HG03175 (cell line): ENCODE measurements around the gene IGFBP6.

Source experiments
- ATAC-seq: cut with Tn5 transposase; IDR thresholded peaks from one replicate; pipeline ENCODE4 v1.9.1; 2021; ENCODE audit warnings: mild to moderate bottlenecking, moderate library complexity; ENCODE audit not compliant: unreplicated experiment

IGFBP6 gene

GRCh38 chr12:53097564-53098353, at the start of gene IGFBP6:
TSS of gene IGFBP6 (plus strand) at chr12:53097667. CDS start at chr12:53097718, 51 bp downstream.
- ATAC-seq, result peak; percentile 54

DNA sequence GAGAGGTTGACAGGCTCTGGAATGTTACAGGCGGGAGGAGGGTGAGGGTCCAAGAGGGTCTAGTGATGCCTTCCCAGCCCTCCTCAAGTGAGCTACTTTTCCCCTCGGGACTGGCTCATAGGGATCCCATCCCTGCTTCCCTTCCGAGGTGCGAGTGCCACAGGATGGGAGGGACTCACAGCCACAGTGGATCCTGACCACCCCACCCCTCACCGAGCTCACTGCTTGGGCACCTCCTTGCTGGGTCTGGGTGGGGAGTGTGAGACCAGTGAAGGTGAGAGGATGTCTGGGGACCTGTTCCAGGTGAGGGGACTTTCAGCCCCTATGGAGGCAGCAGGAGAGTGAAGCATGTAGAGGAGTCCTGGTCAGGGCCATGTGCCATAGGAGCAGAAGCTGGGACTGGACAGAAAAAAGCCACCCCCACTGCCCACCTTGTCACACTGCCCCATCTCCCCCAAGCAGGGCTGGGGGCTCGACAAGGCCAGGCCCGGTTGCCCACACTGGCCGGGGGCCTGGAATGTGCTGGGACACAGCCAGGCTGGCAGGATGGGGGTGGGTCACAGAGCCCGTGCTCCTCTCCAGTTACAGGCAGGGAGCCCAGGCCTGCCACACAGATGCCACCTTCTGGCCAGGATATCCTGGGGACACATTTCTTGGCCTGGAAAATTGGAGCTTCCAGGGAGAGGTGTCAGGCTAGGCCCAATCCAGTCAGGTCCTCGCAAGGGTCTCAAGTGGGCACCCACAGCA, 49.3 kb upstream of the IGFBP6 start:
- no peak for ATAC-seq

DNA sequence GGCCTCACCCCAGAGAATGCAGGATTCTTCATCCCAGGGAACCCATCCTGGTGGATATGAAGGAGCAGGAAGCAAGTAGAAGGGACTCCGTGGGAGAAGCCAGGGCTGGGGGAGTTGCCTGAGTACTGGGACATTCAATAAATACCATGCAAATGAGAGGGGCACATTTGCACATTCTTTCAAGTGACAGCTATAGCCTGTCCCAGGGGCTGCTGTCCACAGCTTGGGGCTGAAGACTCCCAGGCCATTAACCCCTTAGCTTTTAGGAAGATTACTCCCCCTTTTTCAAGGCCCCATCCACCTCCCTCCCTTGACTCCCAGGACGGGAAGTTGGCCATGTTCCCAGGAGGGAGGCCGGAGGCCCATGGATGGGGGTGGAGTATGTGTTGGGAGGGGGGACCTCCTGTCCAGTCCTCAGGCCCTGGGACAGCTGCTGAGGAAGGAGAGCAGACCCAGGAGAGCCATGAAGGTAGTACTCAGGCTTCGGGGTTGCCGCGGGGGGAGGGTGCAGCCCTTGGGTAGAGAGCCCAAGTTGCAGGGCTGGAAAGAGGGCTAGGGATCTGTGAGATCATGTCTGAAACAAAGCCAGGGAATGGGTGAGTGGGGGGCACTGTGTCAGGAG, 48.6 kb upstream of the IGFBP6 start:
- no peak for ATAC-seq

- no peak for ATAC-seq
These were observed 47.7 kb upstream of the IGFBP6 start, which contains the start of gene TNS2 for GRCh38 chr12:53049571-53050318. TSS of gene TNS2 (plus strand) at chr12:53050065. CDS start at chr12:53050186, 121 bp downstream.

- ATAC-seq, result no peak
These were observed 46.9 kb upstream of the IGFBP6 start for GRCh38 chr12:53050426-53051057.

GRCh38 chr12:53051058-53051880, 46.2 kb upstream of the IGFBP6 start:
- no peak for ATAC-seq

DNA sequence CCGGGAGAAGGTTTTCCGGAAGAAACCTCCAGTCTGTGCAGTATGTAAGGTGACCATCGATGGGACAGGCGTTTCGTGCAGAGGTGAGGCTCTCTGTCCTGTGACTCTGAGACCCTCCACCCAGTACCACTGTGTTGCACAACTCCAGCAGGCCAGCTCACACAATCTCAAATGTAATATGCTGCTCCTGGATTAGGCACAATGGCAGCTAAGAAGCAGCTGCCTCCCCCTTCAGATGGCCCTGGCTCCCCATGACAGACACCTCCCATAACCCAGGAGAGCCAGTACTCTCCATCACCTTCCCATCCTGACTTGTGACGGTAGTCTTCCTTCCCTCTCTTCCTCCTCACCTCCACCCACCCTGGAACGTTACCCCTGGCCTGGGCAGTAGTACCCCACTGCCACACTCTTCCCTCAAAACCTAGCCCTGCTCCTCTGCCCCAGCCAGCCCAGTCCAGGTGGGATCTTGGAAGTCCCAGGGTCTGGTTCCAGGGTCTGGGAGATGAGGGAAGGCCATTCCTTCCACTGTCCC, 45.5 kb upstream of the IGFBP6 start:
- ATAC-seq, result no peak

DNA sequence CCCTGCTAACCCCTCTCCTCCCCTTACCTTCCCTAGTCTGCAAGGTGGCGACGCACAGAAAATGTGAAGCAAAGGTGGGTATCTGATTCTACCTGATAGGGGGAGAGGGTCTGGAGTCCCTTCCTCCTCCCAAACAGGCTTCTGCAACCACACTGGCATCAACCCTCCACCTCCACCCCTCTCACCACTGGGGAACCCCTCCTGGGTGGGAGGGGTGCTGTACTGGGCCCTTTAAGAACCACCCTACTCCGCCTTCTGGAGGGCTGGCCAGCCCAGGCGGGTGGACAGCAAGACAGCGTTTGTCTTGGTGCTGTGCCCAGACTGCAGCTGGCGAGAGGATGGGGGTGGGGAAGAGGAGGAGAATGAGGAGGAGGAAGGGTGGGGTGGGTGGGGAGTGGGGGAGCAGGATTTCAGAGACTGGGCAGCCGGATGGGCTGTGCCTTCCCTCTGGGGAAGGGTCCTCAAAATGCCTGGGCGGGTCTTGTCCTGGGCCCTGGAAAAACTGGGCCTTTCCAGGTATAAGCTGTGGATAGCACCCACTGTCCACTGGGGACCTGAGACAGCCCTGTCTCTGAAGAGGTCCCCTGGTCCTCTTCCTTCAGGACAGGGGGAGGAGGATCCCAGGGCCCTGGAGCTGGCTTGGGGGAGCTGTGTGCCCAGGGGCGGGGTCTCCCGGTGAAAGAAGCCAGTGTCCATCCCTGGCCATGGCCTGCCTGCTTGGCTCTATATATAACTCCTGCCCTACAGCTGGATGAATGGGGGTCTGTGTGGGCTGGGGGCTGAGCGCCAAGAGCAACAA, 44.8 kb upstream of the IGFBP6 start:
- no peak for ATAC-seq

DNA sequence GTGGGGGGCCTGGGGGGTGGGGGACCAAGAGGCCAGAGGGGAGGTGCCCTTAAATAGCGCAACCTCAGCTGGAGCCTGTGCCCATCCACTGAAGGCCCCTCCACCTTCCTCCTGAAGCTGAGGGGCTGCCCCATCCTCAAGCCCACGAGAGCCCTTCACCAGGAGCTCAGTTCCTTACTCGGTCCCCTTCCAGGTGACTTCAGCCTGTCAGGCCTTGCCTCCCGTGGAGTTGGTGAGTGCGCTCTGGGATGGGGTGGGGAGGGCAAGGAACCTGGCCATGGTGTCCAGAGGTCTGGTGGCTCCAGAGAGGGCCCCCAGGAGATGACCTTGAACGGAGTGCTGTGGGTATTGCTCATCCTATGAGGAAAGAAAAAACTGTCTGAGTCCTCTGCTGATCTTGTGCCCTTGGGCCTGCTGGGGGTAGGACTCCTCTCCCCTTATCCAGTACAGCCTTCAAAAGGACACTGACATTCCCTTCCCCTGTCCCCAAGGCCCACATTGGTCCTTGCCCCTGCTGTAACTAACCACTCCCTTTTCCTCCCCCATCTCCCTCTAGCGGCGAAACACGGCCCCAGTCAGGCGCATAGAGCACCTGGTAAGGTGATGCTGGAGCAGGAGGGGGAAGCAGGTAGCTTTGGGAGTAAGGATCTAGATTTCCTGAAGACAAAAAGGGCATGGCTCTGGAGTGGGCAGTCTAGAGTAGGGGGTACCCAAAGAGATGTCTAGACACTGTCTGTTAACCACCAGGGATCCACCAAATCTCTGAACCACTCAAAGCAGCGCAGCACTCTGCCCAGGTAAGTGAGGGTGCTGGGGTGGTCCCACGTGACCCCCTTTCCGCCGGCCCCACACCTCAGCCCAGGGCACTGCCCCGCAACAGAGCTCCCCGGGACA, 44.0 kb upstream of the IGFBP6 start:
- peak; percentile 0 for ATAC-seq

DNA sequence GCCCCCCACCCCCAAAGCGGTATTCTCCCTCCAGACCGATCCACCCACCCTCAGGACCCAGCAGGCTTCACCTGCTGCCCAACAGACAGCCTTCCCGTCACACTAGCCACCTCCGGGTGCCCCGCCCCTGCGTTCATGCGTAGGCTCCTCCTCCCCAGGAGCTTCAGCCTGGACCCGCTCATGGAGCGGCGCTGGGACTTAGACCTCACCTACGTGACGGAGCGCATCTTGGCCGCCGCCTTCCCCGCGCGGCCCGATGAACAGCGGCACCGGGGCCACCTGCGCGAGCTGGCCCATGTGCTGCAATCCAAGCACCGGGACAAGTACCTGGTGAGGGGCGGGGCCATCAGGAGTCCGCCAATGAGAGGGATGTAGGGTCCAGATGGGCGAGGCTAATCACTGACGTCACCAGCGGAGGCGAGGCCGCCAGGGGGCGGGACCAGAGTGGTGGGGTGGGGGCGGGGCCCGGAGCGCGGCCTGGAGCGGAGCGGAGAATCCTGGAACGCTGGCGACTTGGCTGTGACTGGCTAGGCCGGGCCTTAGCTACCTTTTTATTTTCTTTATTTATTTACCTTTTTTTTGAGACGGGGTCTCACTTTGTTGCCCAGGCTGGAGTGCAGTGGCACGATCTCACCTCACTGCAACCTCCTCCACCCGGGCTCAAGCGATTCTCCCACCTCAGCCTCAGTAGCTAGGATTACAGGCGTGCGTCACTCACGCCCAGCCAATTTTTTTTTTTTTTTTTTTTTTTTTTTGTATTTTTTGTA, 43.2 kb upstream of the IGFBP6 start:
- peak; percentile 88 for ATAC-seq

- no peak for ATAC-seq
These were observed 41.8 kb upstream of the IGFBP6 start for GRCh38 chr12:53055471-53056266.

GRCh38 chr12:53056296-53056695, 41.2 kb upstream of the IGFBP6 start:
- no peak for ATAC-seq

DNA sequence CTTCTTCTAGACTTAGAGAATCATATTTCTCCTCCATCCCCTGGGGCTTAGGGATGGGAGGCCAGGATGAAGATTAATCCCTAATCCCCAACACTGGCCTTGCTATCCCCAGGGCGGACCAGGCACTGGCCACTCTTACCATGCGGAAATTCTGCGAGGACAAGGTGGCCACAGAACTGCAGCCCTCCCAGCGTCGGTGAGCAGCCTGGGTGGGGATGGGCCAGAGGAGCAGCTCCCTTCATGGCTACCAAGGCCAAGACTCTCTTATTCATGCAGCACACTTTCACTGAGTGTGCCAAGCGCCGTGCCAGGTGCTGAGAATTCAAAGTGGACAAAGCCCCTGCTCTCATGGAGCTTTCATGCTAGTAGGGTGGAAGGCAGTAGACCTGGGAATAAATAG, 40.6 kb upstream of the IGFBP6 start:
- ATAC-seq, result no peak

DNA sequence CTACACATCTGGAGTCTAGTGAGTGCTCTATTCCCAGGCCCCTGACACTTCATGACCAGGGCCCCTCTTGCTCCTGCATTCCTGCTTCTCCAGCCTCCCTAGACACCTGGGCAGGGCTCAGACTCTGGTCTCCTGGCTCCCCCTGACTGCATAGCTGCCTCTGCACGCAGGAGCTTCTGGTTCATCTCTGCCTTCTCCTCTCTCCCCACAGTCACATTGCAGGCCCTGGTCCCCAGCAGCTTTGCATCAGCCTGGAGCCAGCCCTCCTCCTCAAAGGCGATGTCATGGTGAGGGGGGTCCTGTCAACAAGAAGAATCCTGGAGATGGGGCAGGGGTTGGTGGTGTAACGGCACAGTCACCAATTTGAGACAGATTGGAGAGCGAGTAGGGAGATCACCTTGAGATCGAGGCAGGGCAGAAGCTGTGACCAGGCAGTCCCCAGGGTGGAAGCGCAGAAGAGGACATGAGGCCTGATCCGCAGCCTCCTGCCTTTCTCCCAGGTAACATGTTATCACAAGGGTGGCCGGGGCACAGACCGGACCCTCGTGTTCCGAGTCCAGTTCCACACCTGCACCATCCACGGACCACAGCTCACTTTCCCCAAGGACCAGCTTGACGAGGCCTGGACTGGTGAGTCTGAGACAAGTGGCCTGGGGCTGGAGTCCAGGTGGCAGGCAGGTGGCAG, 39.5 kb upstream of the IGFBP6 start:
- ATAC-seq, result no peak

DNA sequence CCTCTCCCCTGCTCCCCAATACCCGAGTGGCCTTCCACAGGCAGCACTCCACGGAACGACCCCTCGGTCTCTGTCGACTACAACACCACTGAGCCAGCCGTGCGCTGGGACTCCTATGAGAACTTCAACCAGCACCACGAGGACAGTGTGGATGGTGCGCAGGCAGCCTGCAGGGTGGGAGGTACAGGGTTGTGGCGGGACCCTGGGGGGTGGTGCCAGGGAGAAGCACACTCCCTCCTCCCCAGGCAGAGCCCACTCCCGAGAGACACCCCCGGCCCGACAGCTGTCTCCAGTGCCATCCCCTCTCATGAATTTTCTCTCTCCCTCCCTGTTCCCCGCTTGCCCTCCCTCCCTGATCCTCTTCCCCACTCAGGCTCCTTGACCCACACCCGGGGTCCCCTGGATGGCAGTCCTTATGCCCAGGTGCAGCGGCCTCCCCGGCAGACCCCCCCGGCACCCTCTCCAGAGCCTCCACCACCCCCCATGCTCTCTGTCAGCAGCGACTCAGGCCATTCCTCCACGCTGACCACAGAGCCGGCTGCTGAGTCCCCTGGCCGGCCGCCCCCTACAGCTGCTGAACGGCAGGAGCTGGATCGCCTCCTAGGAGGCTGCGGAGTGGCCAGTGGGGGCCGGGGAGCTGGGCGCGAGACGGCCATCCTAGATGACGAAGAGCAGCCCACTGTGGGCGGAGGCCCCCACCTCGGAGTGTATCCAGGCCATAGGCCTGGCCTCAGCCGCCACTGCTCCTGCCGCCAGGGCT, 38.6 kb upstream of the IGFBP6 start:
- no peak for ATAC-seq
